IPS-NIHi7 (cell line): ENCODE data around the gene TGIF2LY.
"Not testable (repeated sequence)": the region's sequence is repeated elsewhere in the genome, so short reads cannot be mapped to it uniquely, and the experiment has no call there.

ENCODE experiments used
- DNase-seq: peaks from one replicate; pipeline ENCODE4 v3.0.0; 2012; ENCODE audit warnings: mixed read lengths; ENCODE audit errors: extremely low spot score

TGIF2LY gene

DNA sequence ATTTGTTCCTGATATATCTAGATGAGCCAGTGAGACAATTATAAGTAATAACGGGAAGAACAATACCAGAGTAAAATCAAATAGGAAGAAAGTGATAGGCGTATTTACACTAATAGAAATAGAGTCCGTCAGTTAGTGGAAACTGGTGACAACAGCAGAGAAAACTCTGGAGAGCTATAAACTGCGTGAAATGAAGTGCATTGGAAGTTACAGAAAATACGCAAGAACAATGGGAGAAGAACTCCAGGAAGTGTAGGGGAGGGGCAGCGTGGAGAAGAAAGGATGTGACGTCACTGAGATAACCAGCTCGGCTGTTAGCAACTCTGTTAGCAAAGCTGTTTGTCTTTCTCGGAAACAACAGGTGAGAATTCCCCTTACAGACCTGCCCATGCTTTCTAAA lies at the start of gene TGIF2LY:
Gene TGIF2LY (plus strand): TSS at position 301 of the 400 bp plus-strand sequence. CDS start 178 bp downstream, outside the sequence.
- not testable (repeated sequence) for DNase-seq
